ENCODE measurements around the gene CES4A.
A peak's percentile ranks its signal among the peaks of the same experiment; 100 is the strongest.
"Not testable (repeated sequence)": the region's sequence is repeated elsewhere in the genome, so short reads cannot be mapped to it uniquely, and the experiment has no call there.

The CES4A gene

DNA sequence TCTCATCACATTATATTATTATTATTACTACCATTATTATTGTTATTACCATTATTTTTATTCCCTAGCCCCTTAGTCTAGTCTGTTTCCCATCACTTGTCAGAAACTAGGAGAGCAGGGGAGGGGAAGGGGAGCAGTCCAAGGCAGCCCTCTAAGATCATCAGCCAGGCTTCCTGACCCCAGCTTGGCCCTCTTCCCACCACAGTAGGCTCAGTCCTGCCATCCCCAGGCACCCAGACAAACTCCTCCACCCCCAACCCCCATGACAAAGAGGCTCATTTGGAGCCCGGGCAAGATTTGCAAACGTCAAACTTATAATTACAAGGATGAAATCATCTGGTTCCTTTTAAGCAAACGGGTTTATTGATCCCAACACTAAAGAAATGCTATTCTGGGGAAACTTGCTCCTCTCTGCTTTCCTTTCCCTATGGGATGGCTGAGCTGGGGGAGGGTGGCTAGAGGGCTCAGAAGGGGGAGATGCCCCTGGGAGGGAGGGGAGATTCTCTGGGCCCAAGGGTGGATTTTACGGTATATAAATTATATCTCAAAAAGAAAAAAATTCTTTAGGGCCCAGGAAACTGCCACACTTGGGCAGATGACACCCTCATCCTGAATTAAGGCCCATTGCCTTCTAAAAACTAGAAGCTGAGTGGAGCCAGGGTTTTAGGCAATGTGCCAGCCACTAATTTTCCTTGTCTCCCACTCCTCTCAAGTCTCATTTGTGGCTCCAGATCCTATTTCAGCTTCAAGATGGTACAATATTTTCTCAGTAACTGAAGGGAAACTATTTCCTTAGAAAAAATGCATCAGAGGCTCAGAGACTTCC is 36.2 kb downstream of the CES4A start:
- peak; percentile 17 for DNase-seq

DNA sequence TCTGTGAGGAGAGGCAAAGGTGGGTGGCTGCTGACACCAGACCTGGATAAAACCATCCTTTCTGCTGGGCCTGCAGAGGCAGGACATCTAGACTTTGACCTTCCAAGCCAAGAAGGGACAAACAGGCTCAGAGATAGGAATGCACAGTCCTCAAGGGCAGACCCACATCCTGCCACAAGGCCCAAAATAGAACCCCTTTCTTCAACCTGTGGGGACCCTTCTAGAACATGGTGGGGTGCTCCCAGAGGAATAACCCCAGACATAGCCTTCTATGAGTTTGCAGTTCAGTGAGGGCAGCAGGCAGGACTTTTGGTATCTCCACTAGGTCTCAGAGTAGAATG is 36.8 kb downstream of the CES4A start:
- DNase-seq: peak; percentile 21

DNA sequence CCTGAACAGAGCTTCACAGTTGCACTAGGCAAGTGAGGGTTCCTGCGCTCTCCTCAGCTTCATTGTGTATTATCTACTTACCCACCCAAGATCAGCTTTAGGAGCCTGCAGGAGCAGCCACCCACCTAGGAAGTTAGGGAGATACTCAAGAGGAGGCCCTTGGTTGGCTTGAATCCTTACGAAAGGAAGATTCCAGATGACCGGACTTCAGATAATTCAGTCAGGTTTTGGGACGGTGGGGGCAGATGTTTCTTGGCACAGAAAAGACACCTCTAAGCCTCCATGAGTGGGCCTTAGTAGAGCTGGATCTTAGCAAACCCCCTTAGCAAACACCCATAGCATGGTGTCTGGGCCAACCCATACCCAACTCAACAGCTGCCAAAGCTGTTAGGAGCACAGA is 38.2 kb downstream of the CES4A start:
- DNase-seq: peak; percentile 17

DNA sequence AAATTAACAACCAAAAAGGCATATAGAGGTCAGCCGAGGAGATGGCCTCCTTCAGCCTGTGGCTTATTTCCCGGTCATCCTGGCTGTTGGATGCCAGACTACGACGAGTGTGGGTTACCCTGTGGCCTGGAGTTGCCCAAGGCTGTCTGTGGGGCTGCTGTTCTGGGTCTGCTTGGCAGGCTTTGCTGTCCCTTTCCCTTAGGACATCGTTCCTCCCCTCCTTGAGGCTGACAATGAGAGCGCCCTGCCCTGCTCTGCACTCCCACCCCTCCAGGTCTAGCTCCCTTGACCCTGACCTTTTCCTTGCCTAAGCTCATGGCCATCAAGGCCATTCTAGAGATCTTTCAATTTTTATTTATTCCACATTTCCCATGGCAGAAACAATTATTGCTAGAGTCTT is 38.7 kb downstream of the CES4A start:
- DNase-seq: no peak

DNA sequence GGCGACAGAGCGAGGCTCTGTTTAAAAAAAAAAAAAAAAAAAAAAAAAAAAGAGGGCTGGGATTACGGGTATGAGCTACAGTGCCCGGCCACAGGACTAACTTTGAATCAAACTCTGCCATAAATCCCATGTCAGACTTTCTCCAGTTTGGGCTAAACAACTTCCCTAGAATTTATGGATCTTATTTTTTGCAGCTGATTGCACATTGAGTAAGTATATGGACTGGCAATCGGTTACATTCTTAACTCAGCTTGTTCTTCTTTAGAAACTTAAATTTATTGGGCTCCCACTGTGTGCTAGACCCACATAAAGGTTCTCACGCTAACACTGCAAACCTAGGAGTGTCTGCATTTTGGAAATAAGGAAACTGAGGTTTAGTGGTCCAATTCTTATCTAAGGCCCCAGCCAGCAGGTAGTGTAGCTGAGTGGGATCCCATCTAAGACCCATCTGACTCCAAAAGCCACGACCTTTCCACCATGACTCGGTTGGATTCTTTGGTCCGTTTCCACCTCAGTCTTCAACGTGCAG is 39.8 kb downstream of the CES4A start:
- DNase-seq: no peak

DNA sequence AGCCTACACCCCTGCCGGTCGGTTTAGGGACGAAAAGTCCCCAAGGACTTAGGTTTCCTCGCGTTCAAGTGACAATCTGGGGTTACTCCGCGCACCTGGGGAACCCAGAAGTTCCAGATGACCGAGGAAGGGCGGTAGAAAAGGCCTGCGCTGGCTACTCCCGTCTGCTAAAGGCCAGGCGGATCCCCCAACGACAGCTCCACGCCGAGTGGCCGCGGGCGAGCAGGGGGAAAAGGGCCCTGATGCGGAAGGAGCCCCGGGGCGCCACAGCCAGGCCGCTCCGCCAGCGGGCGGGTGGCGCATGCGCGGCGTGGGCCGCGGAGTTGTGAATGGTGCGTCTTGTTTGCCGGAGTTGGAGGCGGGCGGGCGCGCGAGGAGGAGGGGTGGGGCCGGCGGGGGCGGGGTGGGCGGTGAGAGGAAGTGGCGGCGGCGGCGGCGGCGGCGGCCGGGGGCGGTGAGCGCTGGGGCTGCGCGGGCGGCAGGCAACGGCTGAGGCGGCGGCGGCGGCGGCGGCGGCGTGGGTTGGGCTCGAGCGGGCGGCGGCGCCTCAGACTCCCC is 40.4 kb downstream of the CES4A start, which contains the start of gene CBFB:
TSS of gene CBFB (plus strand) at position 454 of the 558 bp plus-strand sequence. CDS start 259 bp downstream, outside the sequence.
- peak; percentile 93 for DNase-seq

DNA sequence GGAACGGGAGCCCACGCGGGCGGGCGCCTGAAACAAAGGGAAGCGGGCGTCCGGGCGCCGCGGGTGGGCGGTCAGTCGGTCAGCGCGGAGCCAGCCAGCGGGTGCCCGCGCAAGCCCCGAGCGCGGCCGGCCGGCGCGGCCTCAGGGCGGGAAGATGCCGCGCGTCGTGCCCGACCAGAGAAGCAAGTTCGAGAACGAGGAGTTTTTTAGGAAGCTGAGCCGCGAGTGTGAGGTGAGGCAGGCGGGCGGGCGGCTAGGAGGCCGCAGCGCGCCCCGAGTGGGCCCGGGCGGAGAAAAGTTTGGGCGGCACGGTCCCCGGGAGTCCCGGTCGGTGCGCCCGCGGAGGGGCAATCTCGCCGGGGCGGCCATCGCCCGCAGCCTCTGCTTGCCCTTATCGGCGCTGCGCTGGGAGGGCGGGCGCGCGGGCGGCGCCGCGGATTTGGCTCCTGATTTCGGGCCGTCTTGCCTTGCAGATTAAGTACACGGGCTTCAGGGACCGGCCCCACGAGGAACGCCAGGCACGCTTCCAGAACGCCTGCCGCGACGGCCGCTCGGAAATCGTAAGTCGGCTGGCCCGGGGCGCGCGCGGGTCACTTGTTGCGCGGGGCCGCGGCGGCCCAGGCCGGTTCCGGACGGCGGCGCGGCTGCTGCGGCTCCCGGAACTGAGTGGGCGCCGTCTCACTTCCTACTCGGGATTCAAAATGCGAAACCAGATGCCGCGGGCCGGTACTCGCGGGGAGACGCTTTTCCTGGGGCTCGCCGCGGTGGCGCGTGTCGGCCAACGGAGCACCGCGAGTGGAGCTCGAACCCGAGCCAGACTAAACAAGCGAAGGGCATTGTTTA is 41.1 kb downstream of the CES4A start:
- peak; percentile 77 for DNase-seq

DNA sequence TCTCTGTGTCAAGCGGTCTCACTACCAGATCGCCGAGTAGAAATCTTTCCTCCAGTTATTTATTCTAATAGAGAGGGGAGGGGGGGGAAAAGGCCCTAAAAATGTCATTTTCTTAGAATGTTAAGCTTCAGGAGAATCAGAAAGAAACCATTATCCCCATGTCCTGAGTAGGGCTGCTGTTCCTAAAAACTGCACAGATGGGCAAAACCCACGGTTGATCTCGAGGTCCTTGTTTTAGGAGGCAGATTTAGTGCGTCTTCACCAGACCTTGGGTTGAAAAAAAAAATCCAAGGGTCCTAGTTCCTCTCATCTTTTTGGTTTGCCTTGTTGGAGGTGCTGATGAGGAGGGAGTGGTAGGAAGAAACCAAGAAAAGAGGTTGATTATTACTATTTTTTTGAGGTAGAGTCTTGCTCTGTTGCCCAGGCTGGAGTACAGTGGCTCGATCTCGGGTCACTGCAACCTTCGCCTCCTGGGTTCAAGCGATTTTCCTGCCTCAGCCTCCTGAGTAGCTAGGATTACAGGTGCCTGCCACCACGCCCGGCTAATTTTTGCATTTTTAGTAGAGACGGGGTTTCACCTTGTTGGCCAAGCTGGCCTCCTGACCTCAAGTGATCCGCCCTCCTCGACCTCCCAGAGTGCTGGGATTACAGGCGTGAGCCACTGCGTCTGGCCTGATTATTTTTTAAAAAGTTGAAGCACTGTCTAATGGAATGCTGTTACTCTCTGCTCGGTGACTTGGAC is 42.0 kb downstream of the CES4A start:
- no peak for DNase-seq

DNA sequence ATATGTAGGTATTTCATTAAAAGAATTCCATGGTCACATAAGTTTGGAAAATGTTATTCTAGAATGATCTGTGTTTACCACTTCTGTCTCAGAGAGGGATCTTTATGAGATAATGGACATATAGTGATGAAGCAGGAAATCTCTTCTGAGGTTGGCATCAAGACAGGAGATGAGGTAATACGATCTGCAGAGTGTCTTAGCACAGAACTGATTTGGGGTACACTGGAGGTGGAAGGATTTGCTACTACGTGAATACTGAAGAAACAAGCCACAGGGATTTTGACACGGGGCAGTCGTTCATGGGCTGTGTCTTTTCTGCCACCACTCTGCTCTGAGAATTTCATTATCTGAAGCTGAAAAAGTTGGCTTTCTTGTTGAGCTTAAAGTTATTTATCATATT is 46.1 kb downstream of the CES4A start:
- DNase-seq: no peak

DNA sequence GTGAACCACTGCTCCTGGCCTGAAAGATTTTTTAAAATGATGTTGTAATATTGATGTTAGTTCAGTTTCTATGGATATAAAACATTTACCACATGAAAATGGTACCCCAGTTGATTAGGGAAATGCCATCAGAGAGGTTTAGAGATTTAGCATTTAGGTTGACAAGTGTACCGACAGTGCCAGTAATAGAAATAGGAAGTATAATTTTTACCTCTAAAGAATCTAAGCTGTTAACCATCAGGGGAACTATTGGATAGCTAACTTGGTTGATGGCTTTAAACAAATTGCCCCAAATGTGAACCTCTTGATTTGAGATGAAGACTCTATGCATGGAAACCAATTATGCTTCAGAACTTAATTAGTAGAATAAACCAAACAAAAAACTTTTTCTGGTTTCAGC is 47.0 kb downstream of the CES4A start:
- DNase-seq: no peak

DNA sequence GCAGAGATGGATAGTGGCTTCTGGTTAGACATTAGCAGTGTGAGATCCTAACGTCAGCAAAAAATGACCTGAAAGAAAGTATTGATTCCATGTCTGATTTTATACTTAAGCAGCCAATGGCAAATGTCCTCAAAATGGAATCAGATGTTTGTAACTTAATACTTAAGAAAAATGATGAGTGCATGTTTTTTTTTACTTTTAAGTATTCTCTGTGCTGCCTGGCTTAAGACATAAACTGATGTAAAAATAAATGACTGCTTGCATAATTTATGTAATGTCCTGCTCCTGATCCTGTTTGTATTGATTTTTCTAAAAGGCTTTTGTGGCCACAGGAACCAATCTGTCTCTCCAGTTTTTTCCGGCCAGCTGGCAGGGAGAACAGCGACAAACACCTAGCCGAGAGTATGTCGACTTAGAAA is 47.9 kb downstream of the CES4A start:
- DNase-seq: no peak

DNA sequence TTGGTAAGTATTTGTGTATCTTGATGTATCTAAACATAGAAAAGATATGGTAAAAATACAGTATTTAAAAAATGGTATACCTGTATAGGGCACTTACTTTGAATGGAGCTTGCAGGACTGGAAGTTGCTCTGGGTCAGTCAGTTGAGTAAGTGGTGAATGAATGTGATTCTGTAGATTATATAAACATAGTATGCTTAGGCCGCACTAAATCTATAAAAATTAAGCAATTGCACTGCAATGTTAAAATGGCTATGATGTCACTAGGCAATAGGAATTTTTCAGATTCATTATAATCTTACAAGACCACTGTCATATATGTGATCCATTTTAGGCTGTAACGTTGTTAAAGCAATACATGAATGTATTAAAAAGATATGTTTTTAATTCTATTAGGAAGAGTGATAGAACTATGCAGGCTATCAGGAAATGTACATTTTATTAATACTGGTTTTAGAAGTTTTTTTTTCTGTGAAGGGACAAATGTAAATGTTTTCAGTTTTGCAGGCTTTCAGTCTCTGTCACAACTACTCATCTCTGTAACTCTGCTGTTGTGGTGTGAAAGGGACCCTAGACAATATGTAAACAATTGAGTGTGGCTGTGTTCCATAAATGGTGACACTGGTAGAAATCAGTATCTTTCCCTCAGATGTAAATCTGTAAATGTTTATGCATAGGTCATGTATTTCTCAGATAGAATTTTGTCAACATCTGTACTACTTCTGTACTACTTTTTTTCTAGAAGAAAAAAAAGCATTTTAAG is 51.1 kb downstream of the CES4A start:
- no peak for DNase-seq

DNA sequence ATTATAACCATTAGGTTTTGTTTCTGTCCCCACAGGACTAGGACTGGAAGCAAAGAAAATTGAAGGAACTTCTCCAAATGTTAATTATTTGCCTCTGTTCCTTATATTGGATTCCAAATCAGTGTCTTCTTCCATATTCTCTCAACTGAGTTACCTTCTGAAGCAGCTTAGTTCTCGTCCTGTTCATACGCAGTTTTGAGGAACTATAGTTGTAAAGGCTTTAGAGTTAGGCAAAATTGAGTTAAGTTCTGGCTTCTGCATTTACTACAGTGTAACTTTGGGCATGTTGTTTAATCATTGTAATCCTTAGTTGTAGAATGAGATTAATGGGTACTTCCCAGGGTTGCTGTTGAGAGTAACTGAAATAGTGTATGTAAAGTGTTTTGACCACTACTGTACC is 51.8 kb downstream of the CES4A start:
- no peak for DNase-seq

DNA sequence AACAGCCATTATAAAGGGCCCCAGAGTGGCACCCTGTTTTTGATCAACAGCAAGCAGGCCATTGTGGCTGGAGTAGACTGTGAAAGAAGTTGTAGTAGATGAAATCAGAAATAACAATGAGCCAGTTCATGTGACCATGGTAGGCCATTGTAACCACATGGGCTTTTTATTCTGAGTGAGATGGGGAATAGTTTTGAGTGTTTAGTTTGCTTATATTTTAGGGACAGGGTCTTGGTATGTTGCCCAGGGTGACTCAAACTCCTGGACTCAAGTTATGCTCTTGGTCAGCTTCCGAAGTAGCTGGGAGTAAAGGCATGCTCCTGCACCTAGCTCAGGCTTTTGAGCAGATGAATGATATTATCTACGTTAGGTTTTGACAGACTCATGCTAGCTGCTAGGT is 52.5 kb downstream of the CES4A start:
- no peak for DNase-seq

DNA sequence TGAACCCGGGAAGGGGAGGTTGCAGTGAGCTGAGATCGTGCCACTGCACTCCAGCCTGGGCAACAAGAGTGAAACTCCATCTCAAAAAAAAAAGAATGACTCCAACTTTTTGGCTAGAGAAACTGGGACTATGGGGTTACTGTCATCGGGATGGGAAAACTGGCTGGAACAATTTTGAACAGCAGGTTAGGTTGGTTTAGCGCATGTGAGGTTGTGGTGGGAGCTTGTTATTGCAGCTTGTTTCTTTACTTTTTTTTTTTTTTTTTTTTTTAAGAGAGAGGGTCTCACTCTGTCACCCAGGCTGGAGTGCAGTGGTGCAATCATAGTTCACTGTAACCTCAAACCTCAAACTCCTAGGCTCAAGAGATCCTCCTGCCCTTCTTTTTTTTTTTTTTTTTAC is 53.1 kb downstream of the CES4A start:
- not testable (repeated sequence) for DNase-seq

DNA sequence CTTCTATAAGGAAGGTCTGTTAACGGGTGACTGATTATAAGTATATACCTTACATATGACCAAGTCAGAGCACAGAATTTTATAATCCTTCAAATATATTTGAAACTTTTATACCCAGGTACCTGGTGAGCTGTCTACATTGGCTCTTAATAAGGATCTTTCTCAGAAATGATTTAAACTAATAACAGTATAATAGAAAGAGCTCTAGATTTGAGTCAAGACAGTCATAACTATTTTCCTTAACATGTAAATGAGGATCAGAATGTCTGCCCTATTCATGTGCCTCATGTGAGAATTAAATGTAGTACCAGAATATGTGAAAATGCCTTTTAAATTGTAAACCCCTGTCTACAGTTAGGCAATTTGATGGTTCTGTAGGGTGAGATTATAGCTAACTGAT is 55.0 kb downstream of the CES4A start:
- DNase-seq: no peak

DNA sequence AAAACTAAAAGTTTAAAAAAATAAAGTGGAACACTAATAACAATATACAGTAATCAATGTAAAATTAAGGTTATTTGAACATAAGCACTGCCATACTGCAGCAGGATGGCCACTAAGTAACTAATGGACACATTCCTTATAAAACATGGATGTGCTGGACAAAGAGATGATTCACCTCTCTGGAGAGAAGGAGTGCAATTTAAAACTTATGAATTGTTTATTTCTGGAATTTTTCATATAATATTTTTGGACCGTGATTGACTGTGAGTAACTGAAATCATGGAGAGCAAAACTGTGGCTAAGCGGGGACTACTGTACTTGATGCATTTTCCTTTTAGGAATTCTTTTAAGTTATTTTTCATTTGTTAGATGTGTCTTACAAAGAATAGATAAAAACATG is 62.4 kb downstream of the CES4A start:
- DNase-seq: no peak

DNA sequence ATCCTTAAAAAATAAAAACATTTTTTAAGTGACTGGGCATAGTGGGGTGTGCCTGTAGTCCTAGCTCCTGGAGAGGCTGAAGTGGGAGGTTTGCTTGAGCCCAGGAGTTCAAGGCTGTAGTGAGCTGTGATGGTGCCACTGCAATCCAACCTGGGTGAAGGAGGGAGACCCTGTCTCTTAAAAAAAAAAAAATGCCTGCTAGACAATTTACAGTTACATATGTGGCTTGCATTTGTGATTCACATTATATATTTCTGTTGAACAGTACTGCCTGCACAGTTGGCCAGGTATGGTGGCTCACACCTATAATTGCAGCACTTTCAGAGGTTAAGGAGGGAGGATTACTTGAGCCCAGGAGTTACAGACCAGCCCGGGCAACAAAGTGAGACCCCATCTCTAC is 64.0 kb downstream of the CES4A start:
- DNase-seq: no peak

DNA sequence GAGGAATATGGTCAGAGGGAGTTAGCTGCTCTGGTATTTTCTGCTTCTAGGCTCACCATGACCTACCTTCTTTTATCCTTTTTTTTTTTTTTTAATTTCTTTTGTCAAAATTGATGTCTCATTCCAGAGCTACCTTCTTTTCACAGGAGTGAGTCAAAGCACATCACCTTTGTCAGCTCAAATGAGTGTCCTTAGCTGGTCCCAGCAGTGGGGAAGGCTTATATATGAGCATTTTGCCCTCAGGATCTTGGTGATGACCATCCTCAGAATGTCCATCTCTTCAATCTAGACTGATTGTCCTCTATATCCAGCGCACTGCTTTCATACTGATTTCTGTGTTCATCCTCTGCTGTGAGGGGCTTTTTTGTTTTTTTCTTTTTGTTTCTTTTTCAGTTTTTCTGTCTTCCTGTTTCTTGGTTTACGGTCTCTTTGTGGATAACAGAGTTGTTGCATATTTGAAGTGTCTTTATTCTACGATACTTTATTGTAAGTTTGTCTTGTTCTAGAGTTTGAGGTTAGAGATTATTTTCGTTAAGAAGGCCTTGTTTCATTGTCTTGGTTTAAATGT is 65.5 kb downstream of the CES4A start:
- no peak for DNase-seq

DNA sequence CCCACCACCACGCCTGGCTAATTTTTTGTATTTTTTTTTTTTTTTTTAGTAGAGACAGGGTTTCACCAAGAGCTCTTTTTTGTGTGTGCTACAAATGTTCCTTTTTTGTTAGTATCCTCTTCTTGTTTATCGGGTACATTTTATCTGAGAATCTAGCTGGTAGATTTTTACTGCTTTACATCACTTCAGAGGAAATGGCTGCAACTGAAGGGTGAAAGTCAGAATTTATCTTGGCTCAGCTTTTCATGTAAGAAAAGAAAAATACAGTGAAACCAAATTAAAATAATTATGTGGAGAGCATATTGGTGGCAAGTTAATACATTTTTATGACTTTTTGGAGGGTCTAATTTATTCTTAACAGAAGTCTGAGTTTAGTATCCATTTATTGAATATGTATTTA is 66.5 kb downstream of the CES4A start:
- no peak for DNase-seq

DNA sequence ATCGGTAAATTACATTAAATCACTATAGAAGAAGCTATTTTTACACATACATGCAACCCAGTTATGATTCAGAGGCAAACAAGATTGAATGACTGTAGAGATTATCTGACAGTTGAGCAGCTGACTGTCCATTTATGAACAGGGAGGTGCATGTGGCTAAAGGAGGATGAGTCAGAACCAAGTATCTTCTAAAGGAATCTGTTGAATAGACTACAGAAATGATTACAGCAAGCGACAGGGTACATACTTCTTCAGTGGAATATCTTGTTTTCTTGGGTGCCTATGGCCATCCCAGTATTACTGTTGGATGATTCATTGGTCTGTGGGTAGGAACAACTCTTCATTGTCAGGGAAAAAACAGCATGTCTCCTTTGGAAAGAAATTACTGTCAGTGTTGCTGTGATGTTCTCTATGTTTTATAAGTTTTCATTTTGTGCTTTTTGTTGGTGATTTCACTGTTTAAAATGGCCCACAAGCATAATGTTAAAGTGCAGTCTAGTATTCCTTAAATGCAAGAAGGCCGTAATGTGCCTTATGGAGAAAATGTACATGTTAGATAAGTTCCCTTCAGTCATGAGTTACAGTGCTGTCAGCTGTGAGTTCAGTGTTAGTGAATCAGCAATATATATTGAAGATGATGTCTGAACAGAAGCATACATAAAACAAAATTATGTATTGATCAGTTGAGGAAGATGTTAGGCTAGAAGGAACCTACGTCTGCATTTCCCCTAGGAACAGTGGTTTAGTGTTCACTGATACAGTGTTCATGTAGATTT is 67.5 kb downstream of the CES4A start:
- DNase-seq: no peak

All from stimulated activated CD8-positive, alpha-beta memory T cell treated with anti-CD3 and anti-CD28 coated beads, Interleukin-4, amount 100 ng/mL, for 48 hours (primary cell).